ENCODE measurements around the gene CDNF. TPM values are rescaled to one million over a fixed set of nuclear protein-coding genes. Genes with fewer than 3 reads are reported as not detected.
"Not testable (repeated sequence)": the region's sequence is repeated elsewhere in the genome, so short reads cannot be mapped to it uniquely, and the experiment has no call there.

Gene CDNF
- polyA plus RNA-seq, 1 experiment, result 1.7 TPM

DNA sequence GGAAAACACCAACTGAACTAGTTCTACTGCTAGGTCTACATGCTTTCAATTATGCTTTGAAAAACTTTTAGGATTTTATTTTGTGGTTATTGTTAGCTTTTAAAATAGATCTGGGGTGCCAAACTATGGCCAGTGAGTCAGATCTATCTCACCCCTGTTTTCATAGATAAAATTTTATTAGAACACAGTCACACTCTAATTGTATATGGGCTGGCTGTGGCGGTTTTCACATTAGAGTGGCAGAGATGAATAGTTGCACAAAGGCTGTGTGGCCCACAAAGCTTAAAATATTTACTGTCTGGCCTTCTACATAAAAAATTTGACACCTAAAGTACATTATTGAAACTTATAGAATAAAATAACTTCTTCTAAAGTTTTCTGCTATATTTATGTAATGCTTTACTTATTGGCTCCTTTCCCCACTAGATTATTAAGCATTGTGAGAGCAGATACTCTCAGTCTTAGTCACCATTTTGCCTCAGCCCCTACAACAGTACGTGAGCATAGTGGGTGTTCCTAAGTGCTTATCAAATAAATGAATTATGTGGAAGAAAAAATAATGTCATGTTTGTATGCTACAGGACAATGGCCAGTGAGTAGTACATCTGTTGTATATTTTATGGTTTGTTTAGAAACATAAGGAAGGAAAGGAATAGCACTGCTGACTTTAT, 35.4 kb upstream of the CDNF start:
- CTCF ChIA-PET, result no interaction called here

GRCh38 chr10:14864871-14865270, 27.0 kb upstream of the CDNF start:
- DNase-seq (ENCODE audit: low read depth, low spot score); H3K9me3 ChIP-seq (ENCODE audit: control insufficient read depth, insufficient read depth, low read length); CTCF ChIA-PET; H3K27ac ChIP-seq (ENCODE audit: low read depth, low read length); H3K27me3 ChIP-seq (ENCODE audit: control insufficient read depth, insufficient read depth, low read length); POLR2A ChIA-PET; H3K4me3 ChIP-seq (ENCODE audit: low read depth, low read length): not testable (repeated sequence)

More for the DNA sequence above, 35.4 kb upstream of the CDNF start:
- H3K27me3 ChIP-seq (ENCODE audit: control insufficient read depth, insufficient read depth, low read length), result no peaks in the 10 kb centered on the region
- TF ChIP-seq, protein P1, sequence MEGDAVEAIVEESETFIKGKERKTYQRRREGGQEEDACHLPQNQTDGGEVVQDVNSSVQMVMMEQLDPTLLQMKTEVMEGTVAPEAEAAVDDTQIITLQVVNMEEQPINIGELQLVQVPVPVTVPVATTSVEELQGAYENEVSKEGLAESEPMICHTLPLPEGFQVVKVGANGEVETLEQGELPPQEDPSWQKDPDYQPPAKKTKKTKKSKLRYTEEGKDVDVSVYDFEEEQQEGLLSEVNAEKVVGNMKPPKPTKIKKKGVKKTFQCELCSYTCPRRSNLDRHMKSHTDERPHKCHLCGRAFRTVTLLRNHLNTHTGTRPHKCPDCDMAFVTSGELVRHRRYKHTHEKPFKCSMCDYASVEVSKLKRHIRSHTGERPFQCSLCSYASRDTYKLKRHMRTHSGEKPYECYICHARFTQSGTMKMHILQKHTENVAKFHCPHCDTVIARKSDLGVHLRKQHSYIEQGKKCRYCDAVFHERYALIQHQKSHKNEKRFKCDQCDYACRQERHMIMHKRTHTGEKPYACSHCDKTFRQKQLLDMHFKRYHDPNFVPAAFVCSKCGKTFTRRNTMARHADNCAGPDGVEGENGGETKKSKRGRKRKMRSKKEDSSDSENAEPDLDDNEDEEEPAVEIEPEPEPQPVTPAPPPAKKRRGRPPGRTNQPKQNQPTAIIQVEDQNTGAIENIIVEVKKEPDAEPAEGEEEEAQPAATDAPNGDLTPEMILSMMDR (IDR thresholded peaks at IDR 0.05; ENCODE audit: low read depth, low read length), result no peak
- no peak overlapping the region for H3K4me3 ChIP-seq (ENCODE audit: low read depth, low read length)
- POLR2A ChIA-PET, result no interaction called here
- DNase-seq (ENCODE audit: low read depth, low spot score), result no peak
- no peaks in the 10 kb centered on the region; the same call in 1 of the 2 replicates for H3K9me3 ChIP-seq (ENCODE audit: control insufficient read depth, insufficient read depth, low read length)
- no peak overlapping the region for H3K27ac ChIP-seq (ENCODE audit: low read depth, low read length)

DNA sequence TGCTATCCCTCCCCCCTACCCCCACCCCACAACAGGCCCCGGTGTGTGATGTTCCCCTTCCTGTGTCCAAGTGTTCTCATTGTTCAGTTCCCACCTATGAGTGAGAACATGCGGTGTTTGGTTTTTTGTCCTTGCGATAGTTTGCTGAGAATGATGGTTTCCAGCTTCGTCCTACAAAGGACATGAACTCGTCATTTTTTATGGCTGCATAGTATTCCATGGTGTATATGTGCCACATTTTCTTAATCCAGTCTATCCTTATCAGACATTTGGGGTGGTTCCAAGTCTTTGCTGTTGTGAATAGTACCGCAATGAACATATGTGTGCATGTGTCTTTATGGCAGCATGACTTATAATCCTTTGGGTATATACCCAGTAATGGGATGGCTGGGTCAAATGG, 26.6 kb upstream of the CDNF start:
- POLR2A ChIA-PET; H3K9me3 ChIP-seq (ENCODE audit: control insufficient read depth, insufficient read depth, low read length); H3K4me3 ChIP-seq (ENCODE audit: low read depth, low read length); H3K27ac ChIP-seq (ENCODE audit: low read depth, low read length); H3K27me3 ChIP-seq (ENCODE audit: control insufficient read depth, insufficient read depth, low read length); DNase-seq (ENCODE audit: low read depth, low spot score); CTCF ChIA-PET: not testable (repeated sequence)

- Histone ChIP-seq H3K9me3 (ENCODE audit: control insufficient read depth, insufficient read depth, low read length) (no peaks in the 10 kb centered on the region), H3K4me3 (ENCODE audit: low read depth, low read length) (no peak overlapping the region), H3K27ac (ENCODE audit: low read depth, low read length) (no peak overlapping the region), H3K27me3 (ENCODE audit: control insufficient read depth, insufficient read depth, low read length) (no peaks in the 10 kb centered on the region)
- CTCF ChIA-PET, result no interaction called here
- TF ChIP-seq, protein P1 (IDR thresholded peaks at IDR 0.05; ENCODE audit: low read depth, low read length), result no peak
- POLR2A ChIA-PET, result no interaction called here
- DNase-seq (ENCODE audit: low read depth, low spot score), result no peak
These were observed 23.0 kb upstream of the CDNF start for GRCh38 chr10:14860791-14861190.

- TF ChIP-seq, protein P1 (IDR thresholded peaks at IDR 0.05; ENCODE audit: low read depth, low read length), result no peak
- H3K9me3 ChIP-seq (ENCODE audit: control insufficient read depth, insufficient read depth, low read length), result no peaks in the 10 kb centered on the region
- no peak overlapping the region for H3K27ac ChIP-seq (ENCODE audit: low read depth, low read length)
- ChIA-PET POLR2A (no interaction called here), CTCF (interaction anchor here (0.9 kb wide), 1 partner anchor 361 kb away, joined by 3 read pairs; no protein-coding TSS in a partner anchor)
- H3K4me3 ChIP-seq (ENCODE audit: low read depth, low read length), result no peak overlapping the region
- H3K27me3 ChIP-seq (ENCODE audit: control insufficient read depth, insufficient read depth, low read length), result no peaks in the 10 kb centered on the region
- DNase-seq (ENCODE audit: low read depth, low spot score), result no peak
These were observed 21.9 kb upstream of the CDNF start for GRCh38 chr10:14859775-14860174.

DNA sequence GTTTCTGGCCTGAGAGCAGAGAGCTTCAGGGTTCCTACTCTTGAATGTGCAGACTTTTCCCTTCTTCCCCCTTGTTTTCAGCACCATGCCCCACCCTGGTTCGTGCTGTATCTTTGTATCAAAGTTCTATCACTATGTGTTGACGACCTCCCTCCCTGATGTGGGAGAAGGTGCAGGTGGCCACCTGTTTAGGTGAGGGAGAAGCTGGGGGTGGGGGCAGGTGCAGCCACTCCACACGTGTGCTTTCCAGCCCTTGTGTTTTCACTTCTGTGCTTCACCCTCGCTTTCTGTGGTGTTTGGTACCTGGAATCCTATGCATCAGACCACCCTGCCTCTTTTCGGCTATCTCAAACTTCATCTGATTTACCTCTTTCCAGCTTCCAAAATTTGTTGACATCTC, 21.2 kb upstream of the CDNF start:
- TF ChIP-seq, protein P1 (IDR thresholded peaks at IDR 0.05; ENCODE audit: low read depth, low read length), result no peak
- ChIA-PET POLR2A (no interaction called here), CTCF (no interaction called here)
- H3K4me3 ChIP-seq (ENCODE audit: low read depth, low read length), result no peak overlapping the region
- no peak overlapping the region for H3K27ac ChIP-seq (ENCODE audit: low read depth, low read length)
- DNase-seq (ENCODE audit: low read depth, low spot score), result no peak
- no peaks in the 10 kb centered on the region for H3K9me3 ChIP-seq (ENCODE audit: control insufficient read depth, insufficient read depth, low read length)
- no peaks in the 10 kb centered on the region for H3K27me3 ChIP-seq (ENCODE audit: control insufficient read depth, insufficient read depth, low read length)
